ENCODE data around the gene PNO1.

The PNO1 gene

DNA sequence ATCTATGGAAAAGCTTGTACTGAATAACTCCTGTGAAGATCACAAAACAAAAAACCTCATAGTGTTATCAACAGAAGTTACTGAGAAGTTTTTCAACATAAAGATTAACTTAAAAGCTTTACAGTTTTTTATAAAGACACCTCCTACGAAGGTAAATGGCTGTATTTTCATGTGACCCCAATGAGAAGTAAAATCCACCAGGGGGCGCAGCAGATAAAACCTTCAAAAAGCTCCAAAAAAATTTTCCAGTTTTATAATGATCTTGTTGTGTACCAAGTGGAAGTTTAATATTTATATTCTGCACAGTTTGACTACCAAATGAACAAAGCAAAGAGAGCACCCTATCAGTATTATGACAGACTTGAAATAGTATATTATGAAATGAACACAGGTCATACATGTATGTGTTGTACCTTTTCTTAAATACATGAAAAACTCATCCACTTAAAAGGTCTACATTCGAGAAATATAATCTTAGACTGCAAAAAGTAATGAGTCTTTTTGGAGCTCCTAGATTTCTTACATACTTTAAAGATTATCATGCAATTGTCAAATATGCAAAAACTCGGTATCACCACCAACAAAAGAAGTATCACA is 38.5 kb downstream of the PNO1 start:
- peak; percentile 48 for DNase-seq

GRCh38 chr2:68200157-68200787 is 42.6 kb downstream of the PNO1 start:
- peak; percentile 10 for DNase-seq

- peak; percentile 86 for DNase-seq
These were observed 45.9 kb downstream of the PNO1 start for GRCh38 chr2:68203587-68203986.

DNA sequence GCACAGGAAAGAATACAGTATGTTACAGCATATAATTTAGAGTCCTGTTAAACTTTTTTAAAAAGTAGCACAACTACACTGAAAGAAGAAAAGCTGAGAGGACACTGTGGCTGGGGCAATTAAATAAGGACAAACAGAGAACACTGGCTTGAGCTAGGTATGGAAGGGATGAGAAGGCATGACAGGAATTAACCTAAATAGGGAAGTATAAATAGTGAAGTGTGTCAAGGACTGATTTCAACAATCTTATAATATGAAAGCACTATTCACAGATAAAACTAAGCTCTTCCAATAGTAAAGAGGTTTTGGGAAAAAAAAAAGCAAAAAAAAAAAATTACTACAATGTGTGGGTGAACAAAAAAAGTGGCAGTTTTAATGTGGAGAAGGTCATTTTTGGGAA is 49.1 kb downstream of the PNO1 start:
- DNase-seq: no peak

DNA sequence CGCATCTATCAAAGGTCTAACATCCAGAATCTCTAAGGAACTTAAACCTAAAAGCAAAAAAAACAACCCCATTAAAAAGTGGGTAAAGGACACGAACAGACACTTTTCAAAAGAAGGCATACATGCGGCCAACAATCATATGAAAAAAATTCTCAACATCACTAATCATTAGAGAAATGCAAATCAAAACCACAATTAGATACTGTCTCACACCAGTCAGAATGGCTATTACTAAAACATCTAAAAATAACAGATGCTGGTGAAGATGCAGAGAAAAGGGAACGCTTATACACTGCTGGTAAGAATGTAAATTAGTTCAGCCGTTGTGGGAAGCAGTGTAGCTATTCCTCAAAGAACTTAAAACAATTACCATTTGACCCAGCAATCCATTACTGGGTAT is 56.7 kb downstream of the PNO1 start:
- no peak for DNase-seq

DNA sequence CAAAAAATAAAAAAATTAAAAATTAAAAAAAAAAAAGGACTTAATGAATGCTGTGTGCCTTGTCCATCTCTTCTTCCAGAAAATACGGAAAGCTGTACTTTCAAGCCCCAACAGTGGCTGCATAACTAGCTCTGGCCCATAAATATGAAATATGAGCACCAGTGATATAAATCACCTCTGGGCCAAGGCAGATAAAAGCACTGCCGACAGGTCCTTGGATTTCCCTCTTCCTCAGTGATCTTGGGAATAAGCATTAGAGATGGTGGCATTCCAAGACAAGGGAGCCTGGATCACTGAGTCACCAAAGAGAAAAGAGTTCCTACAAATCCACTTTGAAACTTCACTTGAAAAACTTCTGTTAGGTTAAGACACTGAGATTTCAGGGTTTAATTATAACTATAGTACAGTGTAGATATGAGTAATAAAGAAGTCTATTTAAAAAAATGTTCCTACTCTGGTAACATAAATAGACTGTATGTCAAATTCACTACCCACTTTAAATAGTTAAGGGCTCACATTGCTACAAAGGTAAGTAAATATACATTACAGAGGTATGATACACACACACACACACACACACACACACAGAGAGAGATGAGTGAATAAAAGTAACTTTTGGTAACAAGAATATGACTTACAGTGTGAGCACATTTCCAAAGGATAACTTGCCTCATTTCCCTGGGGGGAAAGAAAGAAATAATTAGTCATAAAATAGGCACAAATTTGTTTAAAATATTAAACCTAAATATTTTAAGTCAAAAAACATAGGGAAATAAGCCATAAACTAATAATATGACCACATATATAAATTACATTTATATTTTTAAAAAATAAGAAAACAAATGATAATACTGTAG is 59.0 kb downstream of the PNO1 start:
- no peak for DNase-seq

DNA sequence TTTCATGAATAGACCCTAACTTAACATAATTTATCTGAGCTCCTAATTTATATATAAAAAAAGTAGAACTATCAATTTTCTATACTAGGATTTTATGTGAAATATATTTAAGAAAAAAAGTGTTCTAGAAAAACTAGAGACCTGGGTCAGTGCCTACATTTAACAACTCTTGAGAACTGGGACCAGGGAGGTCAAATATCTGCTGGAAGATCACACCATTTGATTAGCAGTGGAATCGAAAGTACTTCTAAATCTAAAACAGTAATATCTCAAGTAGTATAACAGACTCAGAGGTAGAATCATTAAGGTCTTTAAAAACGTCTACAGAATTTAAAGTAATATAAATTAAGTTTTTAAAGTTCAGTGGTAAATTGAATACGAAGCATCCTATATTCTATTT is 60.0 kb downstream of the PNO1 start:
- no peak for DNase-seq

GRCh38 chr2:68218343-68218901 is 60.7 kb downstream of the PNO1 start:
- DNase-seq: no peak

GRCh38 chr2:68222287-68222686 is 64.6 kb downstream of the PNO1 start:
- no peak for DNase-seq

DNA sequence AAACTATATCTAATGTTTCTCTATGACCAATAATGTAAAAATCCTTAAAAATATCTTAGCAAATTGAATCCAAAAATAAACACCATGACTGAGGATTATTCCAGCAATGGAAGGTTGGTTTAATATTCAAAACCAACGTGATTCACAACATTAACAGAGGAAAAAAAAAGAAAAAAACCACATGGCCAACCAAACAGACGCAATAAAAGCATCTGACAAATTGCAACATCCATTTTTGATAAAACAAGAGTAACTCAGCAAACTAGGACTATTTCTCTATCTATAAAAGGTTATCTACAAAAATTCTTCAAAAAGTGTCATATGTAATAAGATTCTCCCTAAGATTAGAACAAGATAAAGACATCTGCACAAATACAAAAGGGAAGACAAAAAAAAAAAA is 65.7 kb downstream of the PNO1 start:
- DNase-seq: no peak

- peak; percentile 43 for DNase-seq
These were observed 67.5 kb downstream of the PNO1 start for GRCh38 chr2:68225119-68225632.
